H1 (cell line): ENCODE data around the gene C5orf58. TPM values are rescaled to one million over a fixed set of nuclear protein-coding genes. Genes with fewer than 3 reads are reported as not detected.

Source experiments
- CTCF ChIA-PET: fragments of 300-600 bp; sonication (Branson Sonifier 250); formaldehyde crosslinking; loops from one replicate; lab custom pipeline; 2021; ENCODE audit not compliant: partially characterized antibody; lab: Charles Lee
- POLR2A ChIA-PET: fragments of 300-600 bp; sonication (Branson Sonifier 250); formaldehyde crosslinking; loops from one replicate; lab custom pipeline; 2021; ENCODE audit warnings: inconsistent platforms; ENCODE audit not compliant: partially characterized antibody; lab: Charles Lee
- DNase-seq, 2 experiments: peaks; one replicate each; pipeline versions ENCODE4 v3.0.0 to v3.0.0-alpha.2; 2010 to 2022; ENCODE audit warnings: low spot score in 2 of 2, low read depth in 1 of 2, mixed read lengths in 1 of 2
- FAIRE-seq: peaks from 2 replicates; lab custom pipeline; 2011; peaks lifted over from hg19 to GRCh38; lab: Jason Lieb, UNC
- H2AFZ ChIP-seq: 2 replicates; pipeline ENCODE4 v1.8.1; 2012; ENCODE audit warnings: low read length, inconsistent platforms
- H2AK5ac ChIP-seq: 2 replicates; pipeline ENCODE4 v1.6.1; 2013; ENCODE audit warnings: low read depth, low read length
- H2BK120ac ChIP-seq: replicated peaks from 2 replicates; pipeline ENCODE3; 2013; ENCODE audit warnings: low read depth, low read length, inconsistent platforms
- H2BK12ac ChIP-seq: 2 replicates; pipeline ENCODE4 v1.6.1; 2013; ENCODE audit warnings: low read depth, low read length
- H2BK15ac ChIP-seq: 2 replicates; pipeline ENCODE4 v1.6.1; 2013; ENCODE audit warnings: low read length
- H2BK20ac ChIP-seq: 2 replicates; pipeline ENCODE4 v1.6.1; 2013; ENCODE audit warnings: low read length
- H2BK5ac ChIP-seq: 2 replicates; pipeline ENCODE4 v1.6.1; 2013; ENCODE audit warnings: low read depth, low read length
- H3K14ac ChIP-seq: 2 replicates; pipeline ENCODE4 v1.6.1; 2013; ENCODE audit warnings: inconsistent platforms; ENCODE audit not compliant: insufficient read length
- H3K18ac ChIP-seq: 2 replicates; pipeline ENCODE4 v1.6.1; 2013; ENCODE audit warnings: low read length; ENCODE audit errors: extremely low read depth
- H3K23ac ChIP-seq: 2 replicates; pipeline ENCODE4 v1.6.1; 2013; ENCODE audit warnings: inconsistent platforms; ENCODE audit not compliant: insufficient read length
- H3K23me2 ChIP-seq: 2 replicates; pipeline ENCODE4 v1.6.1; 2013; ENCODE audit warnings: low read depth, low read length
- H3K27ac ChIP-seq: 2 replicates; pipeline ENCODE4 v1.6.1; 2011; ENCODE audit warnings: low read depth, low read length, inconsistent platforms
- H3K27me3 ChIP-seq, 4 experiments: replicated peaks in 1 of 4; 1 replicate in 1 of 4; 2 replicates in 3 of 4; pipeline versions ENCODE4 v1.6.1 to v1.8.1; 2011 to 2013; ENCODE audit warnings: low read length in 3 of 4, mild to moderate bottlenecking in 3 of 4, inconsistent platforms in 2 of 4, mixed read lengths in 2 of 4, moderate library complexity in 1 of 4; ENCODE audit not compliant: control insufficient read depth in 3 of 4, insufficient read depth in 3 of 4; ENCODE audit errors: extremely low read depth in 1 of 4
- H3K36me3 ChIP-seq, 4 experiments: 2 replicates each; pipeline versions ENCODE4 v1.6.1 to v1.8.1; 2011 to 2013; ENCODE audit warnings: mild to moderate bottlenecking in 4 of 4, low read length in 3 of 4, moderate library complexity in 2 of 4, control low read depth in 1 of 4, inconsistent platforms in 1 of 4; ENCODE audit not compliant: insufficient read depth in 4 of 4, control insufficient read depth in 2 of 4
- H3K4ac ChIP-seq: replicated peaks from 2 replicates; pipeline ENCODE3; 2013; ENCODE audit warnings: low read length, low read depth, mixed read lengths, inconsistent platforms; ENCODE audit not compliant: insufficient read length
- H3K4me1 ChIP-seq, 4 experiments: replicated peaks in 1 of 4; 1 replicate in 1 of 4; 2 replicates in 3 of 4; pipeline versions ENCODE4 v1.6.1 to v1.8.1; 2011 to 2013; ENCODE audit warnings: low read length in 3 of 4, inconsistent platforms in 2 of 4, mixed read lengths in 1 of 4; ENCODE audit not compliant: insufficient read depth in 4 of 4, control insufficient read depth in 3 of 4
- H3K4me2 ChIP-seq, 2 experiments: 2 replicates each; pipeline versions ENCODE4 v1.6.1 to v1.8.1; 2011 to 2013; ENCODE audit warnings: low read depth in 2 of 2, low read length in 2 of 2, control low read depth in 1 of 2, inconsistent platforms in 1 of 2, mild to moderate bottlenecking in 1 of 2; ENCODE audit not compliant: insufficient read depth in 1 of 2
- H3K4me3 ChIP-seq, 4 experiments: fragments of 200-600, 300-600 bp in 1 of 4; sonication (generic), shearing (Covaris generic), sonication (Bioruptor Twin) in 1 of 4; 2 replicates each; pipeline versions ENCODE4 v1.5.1 to v1.8.1; 2011 to 2016; ENCODE audit warnings: low read length in 4 of 4, low read depth in 3 of 4, control low read depth in 2 of 4, inconsistent platforms in 2 of 4, mild to moderate bottlenecking in 2 of 4, mixed read lengths in 1 of 4, moderate library complexity in 1 of 4; ENCODE audit not compliant: insufficient read depth in 2 of 4; ENCODE audit errors: extremely low read depth in 1 of 4
- H3K56ac ChIP-seq: replicated peaks from 2 replicates; pipeline ENCODE3; 2013; ENCODE audit warnings: low read depth, mild to moderate bottlenecking, mixed read lengths, low read length, inconsistent platforms; ENCODE audit not compliant: insufficient read length
- H3K79me1 ChIP-seq: 2 replicates; pipeline ENCODE4 v1.6.1; 2013; ENCODE audit warnings: low read depth, low read length, control low read depth
- H3K79me2 ChIP-seq, 2 experiments: 2 replicates each; pipeline versions ENCODE4 v1.6.1 to v1.8.1; 2012 to 2013; ENCODE audit warnings: low read length in 2 of 2, mild to moderate bottlenecking in 2 of 2, inconsistent platforms in 1 of 2; ENCODE audit not compliant: insufficient read depth in 2 of 2, control insufficient read depth in 1 of 2
- H3K9ac ChIP-seq, 4 experiments: replicated peaks in 1 of 4; 1 replicate in 1 of 4; 2 replicates in 3 of 4; pipeline versions ENCODE4 v1.6.1 to v1.8.1; 2011 to 2013; ENCODE audit warnings: low read depth in 3 of 4, low read length in 3 of 4, control low read depth in 2 of 4, mild to moderate bottlenecking in 2 of 4, moderate library complexity in 2 of 4, inconsistent platforms in 1 of 4; ENCODE audit errors: extremely low read depth in 1 of 4
- H3K9me3 ChIP-seq, 2 experiments: 2 replicates each; pipeline versions ENCODE4 v1.6.1 to v1.8.1; 2012 to 2013; ENCODE audit warnings: mild to moderate bottlenecking in 2 of 2, moderate library complexity in 2 of 2, control low read depth in 1 of 2, inconsistent platforms in 1 of 2, low read depth in 1 of 2, low read length in 1 of 2, mixed read lengths in 1 of 2; ENCODE audit not compliant: insufficient read depth in 2 of 2
- H4K20me1 ChIP-seq, 2 experiments: replicated peaks in 1 of 2; 2 replicates each; pipeline versions ENCODE3 to v1.8.1; 2011 to 2013; ENCODE audit warnings: inconsistent platforms in 2 of 2, low read length in 2 of 2, mild to moderate bottlenecking in 1 of 2; ENCODE audit not compliant: insufficient read depth in 2 of 2, control insufficient read depth in 1 of 2
- H4K5ac ChIP-seq: 2 replicates; pipeline ENCODE4 v1.6.1; 2013; ENCODE audit warnings: low read length, low read depth, mixed read lengths, inconsistent platforms; ENCODE audit not compliant: insufficient read length
- H4K8ac ChIP-seq: 2 replicates; pipeline ENCODE4 v1.8.0; 2013; ENCODE audit warnings: mild to moderate bottlenecking, moderate library complexity, low read length, inconsistent platforms; ENCODE audit not compliant: insufficient read depth; ENCODE audit errors: extremely low read depth
- H4K91ac ChIP-seq: replicated peaks from 2 replicates; pipeline ENCODE3; 2013; ENCODE audit warnings: low read length, mixed read lengths, inconsistent platforms; ENCODE audit not compliant: insufficient read length
- CHD1 ChIP-seq: IDR thresholded peaks from 2 replicates; pipeline ENCODE4 v1.6.1; 2012; ENCODE audit warnings: low read depth, low read length, improper control_type of control experiment
- CTCF ChIP-seq, 3 experiments: IDR thresholded peaks; 1 replicate in 2 of 3; 2 replicates in 1 of 3; pipeline versions ENCODE4 v1.5.1 to v1.6.1; 2011; ENCODE audit warnings: low read length in 3 of 3, mild to moderate bottlenecking in 3 of 3, inconsistent platforms in 2 of 3, low read depth in 1 of 3, moderate library complexity in 1 of 3; ENCODE audit not compliant: insufficient read depth in 1 of 3; ENCODE audit errors: control extremely low read depth in 1 of 3
- E2F6 ChIP-seq: IDR thresholded peaks from 2 replicates; pipeline ENCODE4 v1.6.1; 2012; ENCODE audit warnings: inconsistent platforms
- GABPA ChIP-seq: IDR thresholded peaks from 2 replicates; pipeline ENCODE4 v1.6.1; 2011; ENCODE audit warnings: mild to moderate bottlenecking, low read length, moderate library complexity, borderline replicate concordance; ENCODE audit not compliant: insufficient read depth
- GTF2F1 ChIP-seq: IDR thresholded peaks from 2 replicates; pipeline ENCODE4 v1.6.1; 2012; ENCODE audit warnings: low read depth, low read length, improper control_type of control experiment, borderline replicate concordance
- JUND ChIP-seq: IDR thresholded peaks from 2 replicates; pipeline ENCODE4 v1.6.1; 2011; ENCODE audit warnings: mild to moderate bottlenecking, improper control_type of control experiment, low read length
- PHF8 ChIP-seq: fragments of 200-600 bp; sonication (generic); conservative IDR thresholded peaks from 2 replicates; pipeline ENCODE4 v1.7.1; 2012; ENCODE audit warnings: low read depth, mild to moderate bottlenecking, inconsistent platforms, low read length, moderate library complexity
- POLR2AphosphoS5 ChIP-seq: IDR thresholded peaks from 2 replicates; pipeline ENCODE4 v1.6.1; 2011; ENCODE audit warnings: low read depth, low read length
- SIRT6 ChIP-seq: IDR thresholded peaks from one replicate; pipeline ENCODE4 v1.7.1; 2012; ENCODE audit warnings: low read length, inconsistent platforms
- SUZ12 ChIP-seq: fragments of 200-600 bp; sonication (generic); IDR thresholded peaks from 2 replicates; pipeline ENCODE4 v1.6.1; 2012; ENCODE audit warnings: mild to moderate bottlenecking, inconsistent platforms, low read length, moderate library complexity, mixed read lengths
- TAF7 ChIP-seq: optimal IDR thresholded peaks from 2 replicates; pipeline ENCODE3; 2011; ENCODE audit warnings: low read depth, mild to moderate bottlenecking, inconsistent platforms, low read length, moderate library complexity, borderline replicate concordance
- WGBS, 2 experiments: shearing (Covaris generic) in 1 of 2; methylation state at CpG; one replicate each; pipeline versions ENCODE4 v1.1.6 to v1.1.7; 2013 to 2015; ENCODE audit warnings: low lambda C conversion rate in 2 of 2, mixed read lengths in 2 of 2, inconsistent platforms in 1 of 2, low coverage in 1 of 2, missing lambda C conversion rate in 1 of 2; ENCODE audit not compliant: insufficient replicate concordance in 2 of 2, insufficient coverage in 1 of 2, insufficient read length in 1 of 2; ENCODE audit errors: extremely low coverage in 1 of 2, missing lambda C conversion rate in 1 of 2; 5-methylcytosine and 5-hydroxymethylcytosine counted together
- polyA plus RNA-seq, 7 experiments: library from polyadenylated mRNA; depleted of rRNA in 3 of 7; stranded (reverse) in 5 of 7; unstranded in 2 of 7; fragments of >200 nt in 5 of 7; fragments of 200-250 nt in 2 of 7; gene quantifications; 1 replicate in 5 of 7; 2 replicates in 1 of 7; 4 replicates in 1 of 7; pipeline versions ENCODE4 v1.2.1 to v1.2.3, GENCODE V29; 2011 to 2013; ENCODE audit warnings: missing spikeins in 2 of 7, mixed read lengths in 2 of 7
- total RNA-seq: library from RNA; stranded (reverse); fragmentation: NEBNext Ultra II Directional; extraction: Animal tissue kit (Norgen Biotek cat#: 25700); gene quantifications from 2 replicates; pipeline ENCODE4 v1.2.1, GENCODE V29; 2021

The C5orf58 gene
- total and polyA plus RNA-seq, 2 of the 8 experiments (the other 6 are each of a cell fraction or from before 2014, with no cell fraction given), result 0.24 to 1.6 TPM

GRCh38 chr5:170200876-170201275, 31.9 kb upstream of the C5orf58 start:
- WGBS, 2 experiments, result 0% methylated on average over 1 of the region's 1 CpG; no CpG with 5 or more reads in 1 of the 2 experiments
- TF ChIP-seq PHF8, result no peak
- no peak for TF ChIP-seq TAF7
- no peak for TF ChIP-seq CHD1
- TF ChIP-seq E2F6, result no peak
- TF ChIP-seq POLR2AphosphoS5, result no peak
- no peak for TF ChIP-seq SUZ12
- no peak for TF ChIP-seq JUND
- no peak for TF ChIP-seq GABPA
- TF ChIP-seq SIRT6, result no peak
- TF ChIP-seq GTF2F1, result no peak
- no peak for TF ChIP-seq CTCF (IDR thresholded peaks at IDR 0.05; ENCODE audit: control extremely low read depth in 1 of 3, insufficient read depth in 1 of 3, low read depth in 1 of 3, low read length in 3 of 3)

More at GRCh38 chr5:170200876-170201275, 31.9 kb upstream of the C5orf58 start:
- H3K27ac ChIP-seq, result no peak overlapping the region
- H2BK5ac ChIP-seq, result no peak overlapping the region
- H3K18ac ChIP-seq, result no peak overlapping the region
- no peak overlapping the region for H3K4ac ChIP-seq
- no peak overlapping the region for H3K4me2 ChIP-seq
- no peaks in the 10 kb centered on the region for H3K79me2 ChIP-seq
- no peak overlapping the region for H2BK15ac ChIP-seq
- no peak for FAIRE-seq
- H3K4me3 ChIP-seq, result no peak overlapping the region
- H3K23me2 ChIP-seq, result no peaks in the 10 kb centered on the region
- H4K8ac ChIP-seq, result no peak overlapping the region
- H3K23ac ChIP-seq, result no peak overlapping the region
- H2BK120ac ChIP-seq, result no peak overlapping the region
- no peak overlapping the region for H2BK12ac ChIP-seq
- no peaks in the 10 kb centered on the region for H4K20me1 ChIP-seq
- no peak overlapping the region for H4K5ac ChIP-seq
- no peaks in the 10 kb centered on the region for H3K4me1 ChIP-seq
- CTCF ChIA-PET, result interaction anchor here (0.6 to 3.2 kb wide), 12 partner anchors 8 to 308 kb away, joined by 3 to 13 read pairs (median 4); no protein-coding TSS in a partner anchor
- H4K91ac ChIP-seq, result no peak overlapping the region
- no peaks in the 10 kb centered on the region for H3K27me3 ChIP-seq
- no peak overlapping the region for H2AK5ac ChIP-seq
- no peaks in the 10 kb centered on the region for H3K36me3 ChIP-seq
- no peak overlapping the region for H2AFZ ChIP-seq
- H3K14ac ChIP-seq, result no peak overlapping the region
- H3K56ac ChIP-seq, result no peak overlapping the region
- H2BK20ac ChIP-seq, result no peak overlapping the region
- DNase-seq, result no peak
- no peaks in the 10 kb centered on the region for H3K9me3 ChIP-seq
- POLR2A ChIA-PET, result interaction anchor here (1.0 kb wide), 1 partner anchor 10 kb away, joined by 3 read pairs; no protein-coding TSS in a partner anchor
- H3K9ac ChIP-seq, result no peak overlapping the region
- H3K79me1 ChIP-seq, result no peaks in the 10 kb centered on the region
